NB4 (cell line): ENCODE data around the gene DLG4.

Source experiments
- POLR2A ChIP-seq: IDR thresholded peaks from 2 replicates; pipeline ENCODE4 v1.6.1; 2011; ENCODE audit warnings: mild to moderate bottlenecking; ENCODE audit not compliant: insufficient read length; ENCODE audit errors: extremely low read depth
- TF ChIP-seq, protein P1 (sequence below): IDR thresholded peaks from one replicate; pipeline ENCODE4 v1.5.1; 2012; ENCODE audit warnings: low read depth, low read length
- TF ChIP-seq, protein P2 (sequence below): IDR thresholded peaks from 2 replicates; pipeline ENCODE4 v1.6.1; 2011; ENCODE audit warnings: low read depth, low read length

DNA sequence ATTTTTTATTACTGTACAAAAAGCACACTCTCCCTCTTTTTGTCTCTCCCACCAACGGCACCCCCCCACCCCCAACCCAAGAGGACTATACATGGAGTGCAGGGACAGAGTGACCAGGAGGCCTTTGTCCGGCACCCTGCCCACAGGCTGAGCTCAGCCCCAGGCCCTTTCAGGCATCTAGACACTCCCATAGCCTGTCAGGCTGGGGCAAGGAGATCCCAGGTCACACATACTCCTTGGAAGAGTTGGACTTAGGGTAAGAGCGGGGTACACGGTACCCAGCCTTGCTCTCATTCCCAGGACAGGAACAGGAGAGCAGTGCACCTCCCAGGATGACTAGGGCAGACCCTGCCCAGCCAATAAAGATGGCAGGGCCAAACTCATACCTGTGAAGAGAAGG lies 40.5 kb upstream of the DLG4 start:
- TF ChIP-seq, protein P1, sequence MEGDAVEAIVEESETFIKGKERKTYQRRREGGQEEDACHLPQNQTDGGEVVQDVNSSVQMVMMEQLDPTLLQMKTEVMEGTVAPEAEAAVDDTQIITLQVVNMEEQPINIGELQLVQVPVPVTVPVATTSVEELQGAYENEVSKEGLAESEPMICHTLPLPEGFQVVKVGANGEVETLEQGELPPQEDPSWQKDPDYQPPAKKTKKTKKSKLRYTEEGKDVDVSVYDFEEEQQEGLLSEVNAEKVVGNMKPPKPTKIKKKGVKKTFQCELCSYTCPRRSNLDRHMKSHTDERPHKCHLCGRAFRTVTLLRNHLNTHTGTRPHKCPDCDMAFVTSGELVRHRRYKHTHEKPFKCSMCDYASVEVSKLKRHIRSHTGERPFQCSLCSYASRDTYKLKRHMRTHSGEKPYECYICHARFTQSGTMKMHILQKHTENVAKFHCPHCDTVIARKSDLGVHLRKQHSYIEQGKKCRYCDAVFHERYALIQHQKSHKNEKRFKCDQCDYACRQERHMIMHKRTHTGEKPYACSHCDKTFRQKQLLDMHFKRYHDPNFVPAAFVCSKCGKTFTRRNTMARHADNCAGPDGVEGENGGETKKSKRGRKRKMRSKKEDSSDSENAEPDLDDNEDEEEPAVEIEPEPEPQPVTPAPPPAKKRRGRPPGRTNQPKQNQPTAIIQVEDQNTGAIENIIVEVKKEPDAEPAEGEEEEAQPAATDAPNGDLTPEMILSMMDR, result no peak
- no peak for TF ChIP-seq POLR2A
- TF ChIP-seq, protein P2, sequence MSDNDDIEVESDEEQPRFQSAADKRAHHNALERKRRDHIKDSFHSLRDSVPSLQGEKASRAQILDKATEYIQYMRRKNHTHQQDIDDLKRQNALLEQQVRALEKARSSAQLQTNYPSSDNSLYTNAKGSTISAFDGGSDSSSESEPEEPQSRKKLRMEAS, result no peak
